HG03520 (cell line): ENCODE results near the gene TMUB2.
"Not testable (repeated sequence)": the region's sequence is repeated elsewhere in the genome, so short reads cannot be mapped to it uniquely, and the experiment has no call there.

Source experiments
- ATAC-seq: cut with Tn5 transposase; IDR thresholded peaks from one replicate; pipeline ENCODE4 v1.9.1; 2021; ENCODE audit warnings: mild to moderate bottlenecking, moderate library complexity; ENCODE audit not compliant: unreplicated experiment

The TMUB2 gene

DNA sequence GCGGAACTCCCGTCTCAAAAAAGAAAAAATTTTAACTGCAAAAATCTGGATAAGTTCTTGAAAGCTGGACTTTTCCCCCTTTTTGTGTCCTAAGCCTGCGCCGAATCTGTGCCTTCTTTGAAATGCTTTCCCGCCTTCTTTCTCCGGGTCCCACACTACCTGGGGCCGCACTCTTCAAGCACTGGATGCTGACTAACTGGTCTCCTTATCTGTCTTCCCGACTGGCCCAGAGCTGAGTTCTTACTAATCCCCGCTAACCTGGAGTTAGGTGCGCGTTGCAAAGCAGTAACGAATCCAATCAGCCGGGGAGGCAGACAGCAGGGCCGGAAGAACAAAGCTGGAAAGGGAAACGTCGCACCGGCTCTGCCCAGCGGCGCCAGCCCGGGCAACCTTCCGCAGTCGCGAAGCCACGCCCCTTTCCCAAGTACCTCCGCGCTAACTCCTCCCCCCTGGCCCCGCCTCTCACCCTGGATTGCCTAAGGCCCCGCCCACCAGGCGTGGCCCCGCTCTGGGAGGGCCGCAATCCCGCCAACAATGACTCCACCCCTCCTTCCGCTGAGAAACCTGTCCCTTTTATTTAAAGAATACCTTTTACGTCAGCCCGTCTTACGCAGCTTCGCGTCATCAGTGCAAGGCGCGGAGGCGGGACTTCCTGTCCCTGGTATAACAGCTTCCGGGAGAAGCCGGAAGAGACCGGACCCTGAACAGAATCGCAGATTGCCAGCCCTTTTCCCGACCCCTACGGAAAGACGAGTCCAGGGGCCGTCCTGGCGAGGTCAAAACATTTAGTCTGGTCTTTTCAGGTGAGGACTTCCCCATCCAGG is at the start of gene TMUB2:
Gene TMUB2 (plus strand): TSS at position 666 of the 824 bp plus-strand sequence. CDS start 737 bp downstream, outside the sequence.
- ATAC-seq = peak; percentile 74

DNA sequence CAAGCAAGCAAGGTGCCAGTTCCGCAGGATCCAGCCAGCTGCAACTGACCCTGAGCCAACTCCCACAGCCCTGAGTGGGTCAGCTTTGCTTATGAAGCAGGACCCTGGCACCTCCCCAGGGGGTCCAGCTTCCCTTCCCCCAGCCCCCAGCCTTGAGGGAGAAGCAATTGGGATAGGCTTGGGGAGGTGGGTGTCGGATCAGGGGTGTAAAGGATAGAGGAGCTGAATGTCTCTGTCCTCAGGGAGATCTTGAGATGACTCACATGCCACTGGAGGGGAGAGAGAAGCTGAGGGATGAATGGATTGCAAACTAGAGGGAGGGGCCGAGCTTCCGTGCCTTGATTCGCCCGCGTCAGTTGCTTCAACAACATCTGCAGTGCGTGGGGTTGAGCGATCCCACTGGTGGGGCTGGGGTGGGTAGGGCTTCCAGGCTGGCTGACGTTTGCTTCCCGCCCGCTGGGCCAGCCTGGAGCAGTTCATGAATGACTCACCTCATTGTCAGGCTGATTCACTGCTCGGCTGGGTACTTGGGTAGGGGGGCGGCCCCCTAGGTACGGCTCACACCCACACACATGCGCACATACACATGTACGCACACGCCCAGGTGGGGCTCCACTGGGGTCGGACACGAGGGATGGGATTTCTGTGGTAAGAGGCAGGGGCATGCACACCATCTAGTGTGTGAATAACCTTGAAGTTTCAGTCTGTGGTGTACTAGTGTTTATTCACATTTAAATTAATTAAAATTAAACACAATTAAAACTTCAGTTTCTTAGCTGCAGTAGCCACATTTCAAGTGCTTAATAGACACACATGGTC is 48.7 kb upstream of the TMUB2 start:
- ATAC-seq = no peak

DNA sequence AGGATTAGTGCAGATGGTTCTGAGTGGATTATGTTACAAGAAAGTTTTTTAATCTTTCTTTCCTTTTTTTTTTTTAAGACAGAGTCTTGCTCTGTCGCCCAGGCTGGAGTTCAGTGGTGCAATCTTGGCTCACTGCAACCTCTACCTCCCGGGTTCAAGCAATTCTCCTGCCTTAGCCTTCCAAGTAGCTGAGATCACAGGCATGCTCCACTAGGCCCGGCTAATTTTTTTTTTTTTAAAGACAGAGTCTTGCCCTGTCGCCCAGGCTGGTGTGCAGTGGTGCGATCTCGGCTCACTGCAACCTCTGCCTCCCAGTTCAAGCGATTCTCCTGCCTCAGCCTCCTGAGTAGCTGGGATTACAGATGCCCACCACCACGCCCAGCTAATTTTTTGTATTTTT is 42.9 kb upstream of the TMUB2 start:
- not testable (repeated sequence) for ATAC-seq

DNA sequence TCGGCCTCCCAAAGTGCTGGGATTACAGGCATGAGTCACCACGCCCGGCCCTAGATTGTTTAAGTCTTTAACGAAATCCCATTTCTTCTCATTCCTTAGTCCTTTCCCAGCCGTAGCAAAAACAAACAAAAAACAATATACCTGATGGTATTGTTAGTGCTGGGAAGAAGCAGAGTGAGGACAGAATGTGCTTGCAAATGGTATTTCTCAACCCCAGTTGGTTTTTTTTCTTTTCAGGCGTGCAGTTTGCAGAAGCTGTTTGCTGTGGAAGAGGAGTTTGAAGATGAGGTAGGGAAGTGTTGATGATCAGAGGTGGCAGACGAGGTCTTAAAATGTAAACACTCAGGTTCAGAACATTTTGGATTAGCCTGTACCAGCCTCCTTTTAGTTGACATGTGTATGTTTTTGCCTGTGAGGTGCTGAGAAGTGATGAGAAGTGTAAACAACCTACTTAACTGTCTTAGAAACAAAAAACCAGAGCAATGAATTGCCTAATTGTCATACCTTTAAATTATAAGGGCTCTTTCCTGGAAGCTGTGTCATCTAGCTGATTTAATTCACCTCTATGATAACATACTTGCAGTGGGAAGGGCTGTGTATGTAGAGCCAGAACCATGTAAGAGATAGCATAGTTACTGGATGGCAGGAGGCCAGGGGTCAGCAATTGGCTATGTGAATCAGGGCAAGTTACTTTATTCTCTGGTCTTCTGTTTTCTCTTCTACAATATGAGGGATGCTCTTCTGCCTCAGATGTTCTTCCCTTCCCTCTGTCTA is 41.6 kb upstream of the TMUB2 start:
- ATAC-seq = no peak

DNA sequence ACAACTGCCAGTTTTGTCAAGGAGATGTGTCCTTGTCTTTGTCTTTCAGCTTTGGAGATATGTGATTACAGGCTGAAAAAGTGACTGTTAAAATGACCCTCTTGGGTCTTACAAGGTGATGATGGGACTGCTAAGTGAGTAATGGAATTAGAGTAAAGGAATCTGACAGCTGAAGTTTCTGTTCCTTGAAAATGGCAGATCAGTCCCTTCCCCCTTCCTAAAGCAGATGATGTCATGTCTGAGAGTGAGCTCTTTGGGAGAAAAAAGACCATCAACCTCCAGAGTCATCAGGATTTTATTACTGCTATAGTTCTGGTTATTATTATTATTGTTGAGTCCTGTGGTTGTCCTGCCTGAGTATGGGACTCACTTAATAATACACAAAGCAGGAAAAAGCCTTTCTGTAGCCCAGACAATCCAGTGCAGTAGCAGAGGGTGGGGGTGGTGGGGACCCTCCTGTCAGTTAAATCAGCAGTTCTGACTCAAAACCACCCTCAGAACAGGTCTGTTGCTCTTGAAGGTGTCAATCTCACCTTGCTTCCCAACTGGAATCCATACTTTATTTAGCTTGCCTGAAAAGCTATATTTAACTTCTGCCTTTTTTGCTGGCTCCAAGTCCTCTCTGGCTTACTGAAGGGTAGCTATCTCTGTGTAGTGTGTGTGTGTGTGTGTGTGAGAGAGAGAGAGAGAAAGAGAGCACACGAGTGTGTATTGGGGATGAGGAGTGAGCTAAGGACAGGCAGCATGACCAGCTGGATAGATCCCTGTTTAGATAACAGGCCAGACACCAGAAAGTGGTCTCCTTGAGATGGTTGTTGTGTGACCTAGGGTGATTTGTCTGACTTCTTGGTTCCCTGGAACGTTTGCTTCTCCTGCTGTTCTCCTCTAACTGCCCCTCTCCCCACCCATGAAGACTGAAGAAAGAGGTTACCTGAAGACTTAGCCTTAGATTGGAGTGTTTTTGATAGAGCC is 40.1 kb upstream of the TMUB2 start:
- no peak for ATAC-seq

DNA sequence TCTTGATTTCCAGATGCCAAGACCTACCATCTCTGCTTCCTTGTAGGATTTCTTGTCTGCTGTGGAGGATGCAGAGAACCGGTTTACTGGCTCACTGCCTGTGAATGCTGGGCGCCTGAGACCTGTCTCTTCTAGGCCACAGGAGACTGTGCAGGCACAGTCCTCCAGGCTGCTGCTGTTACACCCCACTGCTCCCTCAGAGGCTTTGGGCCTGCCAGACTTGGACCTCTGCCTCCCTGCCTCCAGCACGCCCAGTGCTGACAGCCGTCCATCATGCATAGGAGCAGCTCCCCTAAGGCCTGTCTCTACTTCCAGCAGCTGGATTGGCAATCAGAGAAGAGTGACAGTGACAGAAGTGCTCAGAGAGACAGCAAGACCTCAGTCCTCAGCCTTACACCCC is 39.0 kb upstream of the TMUB2 start:
- ATAC-seq = no peak

DNA sequence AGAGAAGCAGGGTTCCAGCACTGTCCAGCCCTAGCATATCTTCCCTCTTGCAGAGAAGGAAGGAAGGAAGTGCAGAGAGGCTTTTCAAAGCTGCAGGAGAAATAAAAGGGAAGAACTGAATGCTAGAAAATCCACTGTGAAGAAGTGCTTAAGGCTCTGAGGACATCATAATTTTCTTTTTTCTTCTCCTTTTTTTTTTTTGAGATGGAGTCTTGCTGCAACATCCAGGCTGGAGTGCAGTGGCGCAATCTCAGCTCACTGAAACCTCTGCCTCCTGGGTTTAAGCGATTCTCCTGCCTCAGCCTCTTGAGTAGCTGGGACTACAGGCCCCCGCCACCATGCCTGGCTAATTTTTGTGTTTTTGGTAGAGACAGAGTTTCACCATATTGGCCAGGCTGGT is 37.7 kb upstream of the TMUB2 start:
- not testable (repeated sequence) for ATAC-seq

DNA sequence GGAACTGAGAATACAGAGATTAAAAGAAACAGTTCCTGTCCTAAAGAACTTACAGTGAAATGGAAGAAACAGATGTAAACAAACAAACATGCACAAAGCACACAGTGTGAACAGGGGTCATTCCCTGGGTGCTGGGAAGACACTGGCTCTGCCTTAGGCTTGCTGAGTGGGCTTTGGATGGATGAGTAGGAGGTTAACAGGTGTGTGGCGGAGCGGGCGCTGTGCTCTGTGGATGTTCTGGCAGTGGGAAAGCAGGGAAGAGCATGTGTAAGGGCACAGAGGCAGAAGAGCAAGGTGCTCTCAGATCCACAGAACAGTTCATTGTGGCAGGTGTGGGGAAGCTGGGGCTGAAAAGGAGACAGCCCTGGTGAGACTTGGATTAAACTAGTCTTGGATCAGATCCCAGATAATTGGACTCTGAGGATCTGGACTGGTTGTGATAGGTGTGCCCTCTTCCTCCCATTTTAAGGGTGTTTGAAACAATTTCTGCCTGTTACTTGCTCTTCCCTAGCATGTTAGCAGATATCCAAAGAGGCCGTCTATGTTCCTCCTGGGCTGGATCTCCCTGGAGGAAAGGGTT is 36.9 kb upstream of the TMUB2 start:
- no peak for ATAC-seq

DNA sequence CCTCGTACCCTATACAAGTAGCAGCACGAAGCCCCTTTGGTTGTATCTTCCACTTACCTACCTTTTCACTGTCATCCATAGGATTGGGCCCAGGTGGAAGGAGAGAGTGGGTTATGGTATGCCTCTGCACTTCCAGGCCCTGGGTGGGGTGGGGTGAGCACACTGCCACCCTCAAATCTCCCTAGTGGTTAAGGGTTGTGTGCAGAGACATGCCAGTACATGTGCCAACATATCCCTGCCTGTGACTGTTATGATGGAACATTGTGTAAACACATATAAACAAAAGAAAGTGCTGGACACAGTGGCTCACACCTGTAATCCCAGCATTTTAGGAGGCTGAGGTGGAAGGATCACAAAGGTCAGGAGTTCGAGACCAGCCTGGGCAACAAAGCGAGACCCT is 33.9 kb upstream of the TMUB2 start:
- ATAC-seq = no peak

DNA sequence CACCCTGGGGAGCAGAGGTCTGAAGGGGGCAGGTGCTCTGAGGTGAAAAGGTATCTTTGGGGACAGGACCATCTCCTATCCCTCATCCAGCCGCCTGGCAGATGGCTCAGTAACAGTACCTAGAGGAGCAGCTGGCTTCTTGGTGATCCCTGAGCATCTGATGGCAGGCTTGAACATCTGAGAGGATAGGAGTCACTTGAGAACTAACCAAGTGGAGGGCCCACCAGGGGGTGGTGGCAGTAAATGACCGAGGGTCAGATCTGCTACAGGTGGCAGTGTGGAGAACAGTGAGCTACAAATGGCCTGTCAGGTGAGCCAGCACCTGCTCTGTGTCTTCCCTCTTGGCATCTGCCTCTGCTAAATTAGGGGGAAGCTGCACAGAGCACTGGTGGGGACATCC is 31.3 kb upstream of the TMUB2 start:
- no peak for ATAC-seq

DNA sequence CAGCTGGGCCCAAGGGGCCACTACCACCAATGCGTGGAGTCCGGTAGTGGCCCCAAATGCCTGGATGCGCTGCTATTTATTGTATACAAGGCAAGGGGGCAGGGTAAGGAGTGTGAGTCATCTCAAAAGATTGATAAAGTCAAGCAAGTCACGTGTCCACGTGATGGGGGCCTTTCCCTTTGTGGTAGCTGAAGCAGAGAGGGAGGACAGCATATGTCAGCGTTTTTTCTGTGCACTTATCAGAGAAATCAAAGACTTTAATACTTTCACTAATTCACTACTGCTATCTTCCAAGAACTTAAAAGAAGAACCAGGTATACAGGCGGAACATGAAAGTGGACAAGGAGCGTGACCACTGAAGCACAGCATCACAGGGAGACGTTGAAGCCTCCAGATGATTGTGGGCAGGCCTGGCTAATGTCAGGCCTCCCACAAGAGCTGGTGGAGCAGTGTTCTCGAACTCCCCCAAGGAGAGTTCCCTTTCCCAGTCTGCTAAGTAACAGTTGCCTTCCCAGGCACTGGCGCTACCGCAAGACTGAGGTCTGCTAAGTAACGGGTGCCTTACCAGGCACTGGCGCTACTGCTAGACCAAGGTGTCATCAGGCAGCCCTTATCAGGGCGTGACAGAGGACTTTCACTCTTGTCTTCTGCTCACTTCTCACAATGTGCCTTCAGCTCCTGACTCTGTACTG is 27.1 kb upstream of the TMUB2 start:
- no peak for ATAC-seq

DNA sequence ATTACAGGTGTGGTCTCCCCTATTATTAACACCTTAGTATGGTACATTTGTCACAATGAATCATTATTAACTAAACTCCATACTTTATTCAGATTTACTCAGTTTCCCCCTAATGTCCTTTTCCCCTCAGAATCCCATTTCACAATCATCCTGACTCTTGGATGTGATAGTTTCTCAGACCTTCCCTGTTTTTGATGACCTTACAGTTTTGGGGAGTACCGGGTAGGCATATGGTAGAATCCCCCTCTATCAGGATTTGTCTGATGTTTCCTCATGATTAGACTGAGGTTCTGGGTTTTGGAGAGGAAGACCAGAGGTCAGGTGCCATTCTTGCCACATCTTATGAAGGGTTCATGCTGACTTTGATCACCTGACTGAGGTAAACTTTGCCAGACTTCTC is 22.3 kb upstream of the TMUB2 start:
- no peak for ATAC-seq

DNA sequence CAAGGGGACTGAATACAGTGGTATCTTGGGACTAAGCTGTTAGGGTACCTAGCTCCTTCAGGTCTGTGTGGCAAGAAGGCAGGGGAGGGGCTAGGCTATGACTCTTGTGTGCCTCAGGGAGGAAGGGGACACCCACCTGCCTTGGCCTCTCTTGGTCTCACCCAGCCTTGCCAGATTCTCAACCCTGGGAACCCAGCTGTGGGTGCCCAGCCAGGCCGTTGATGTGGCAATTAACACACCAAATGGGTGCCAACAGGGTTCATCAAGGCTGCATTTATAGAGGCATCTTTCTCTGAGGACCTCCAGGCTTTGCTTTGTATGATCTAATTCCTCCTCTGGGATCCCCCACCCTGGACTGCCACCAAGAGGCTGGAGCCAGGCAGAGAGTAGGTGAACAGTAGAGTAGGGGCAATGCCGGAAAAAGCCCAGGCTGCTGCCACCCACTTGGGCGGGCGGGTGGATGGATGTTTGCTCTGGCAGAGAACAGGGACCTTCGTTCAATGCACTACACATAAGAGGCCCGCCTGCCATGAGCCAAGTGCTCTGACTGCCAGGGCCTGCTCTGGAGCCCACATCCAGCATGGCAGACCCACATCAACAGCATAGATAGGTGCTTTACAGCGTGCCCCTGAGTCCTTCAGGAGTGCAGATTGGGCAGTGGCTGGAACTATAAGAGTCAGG is 19.5 kb upstream of the TMUB2 start:
- ATAC-seq = no peak

DNA sequence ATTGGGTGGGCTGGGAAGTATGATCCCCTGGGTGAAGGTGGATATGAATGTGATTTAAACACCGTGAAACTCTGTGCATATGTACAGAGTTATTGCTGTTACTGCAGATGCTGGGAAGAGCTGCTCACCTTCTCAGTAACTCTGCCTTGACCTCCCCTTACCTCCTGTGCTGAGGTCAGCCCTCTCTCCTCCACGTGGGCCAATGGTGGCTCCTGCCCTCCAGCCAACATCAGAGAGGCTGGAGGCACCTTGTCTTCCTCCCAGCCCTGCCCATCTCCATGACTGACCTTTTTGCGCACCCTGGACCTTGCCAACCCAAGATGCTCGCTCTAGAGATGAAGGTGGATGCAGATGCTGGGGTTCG is 16.7 kb upstream of the TMUB2 start:
- ATAC-seq = no peak

DNA sequence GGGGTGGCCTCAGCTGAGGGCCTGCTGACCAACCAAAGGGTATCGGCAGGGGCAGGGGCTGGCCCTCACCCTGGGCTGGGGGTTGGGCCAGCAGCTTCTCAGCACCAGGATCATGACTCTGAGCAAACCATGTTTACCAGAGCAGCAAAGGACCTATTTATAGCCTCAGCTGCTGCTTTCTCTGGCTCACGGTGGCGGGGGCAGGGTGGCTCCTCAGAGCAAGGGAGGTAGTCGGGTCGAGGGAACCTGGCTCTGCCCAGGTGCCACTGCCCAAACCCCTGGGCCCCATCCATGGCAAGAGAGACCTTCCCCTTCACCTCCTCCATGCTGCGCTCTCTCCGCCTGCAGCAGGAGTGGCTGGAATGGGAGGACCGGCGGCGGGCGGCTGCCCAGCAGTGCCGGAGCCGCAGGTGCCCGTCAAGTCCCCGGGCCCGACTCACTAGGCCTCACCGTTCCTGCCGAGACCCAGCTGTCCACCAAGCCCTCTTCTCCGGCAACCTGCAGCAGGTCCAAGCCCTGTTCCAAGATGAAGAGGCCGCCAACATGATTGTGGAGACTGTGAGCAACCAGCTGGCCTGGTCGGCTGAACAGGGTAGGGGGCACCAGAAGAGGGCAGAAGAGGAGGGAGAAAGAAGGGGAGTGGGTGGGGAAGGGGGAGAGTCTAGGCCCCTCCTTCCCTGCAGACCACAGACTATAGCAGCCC is 16.1 kb upstream of the TMUB2 start, which contains the start of gene ASB16:
Gene ASB16 (plus strand): TSS at position 206 of the 703 bp plus-strand sequence. CDS start 86 bp downstream, at position 292.
- ATAC-seq = no peak

DNA sequence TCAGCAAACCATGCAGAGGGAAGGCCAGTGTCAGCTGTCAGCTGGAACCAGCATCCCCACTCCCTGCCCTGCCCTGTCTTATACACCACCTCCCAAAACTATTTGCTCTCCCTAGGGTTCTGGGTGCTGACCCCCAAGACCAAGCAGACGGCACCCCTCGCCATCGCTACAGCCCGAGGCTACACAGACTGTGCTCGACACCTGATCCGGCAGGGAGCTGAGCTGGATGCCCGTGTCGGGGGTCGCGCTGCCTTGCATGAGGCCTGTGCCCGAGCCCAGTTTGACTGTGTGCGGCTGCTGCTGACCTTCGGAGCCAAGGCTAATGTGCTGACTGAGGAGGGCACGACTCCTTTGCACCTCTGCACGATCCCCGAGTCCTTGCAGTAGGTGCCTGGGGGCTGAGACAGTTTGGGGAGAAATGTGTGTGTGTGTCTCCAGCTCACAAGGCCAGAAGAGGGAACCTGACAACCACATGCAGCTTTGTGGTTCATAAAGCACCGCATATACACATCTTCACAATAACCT is 14.8 kb upstream of the TMUB2 start:
- ATAC-seq = no peak

DNA sequence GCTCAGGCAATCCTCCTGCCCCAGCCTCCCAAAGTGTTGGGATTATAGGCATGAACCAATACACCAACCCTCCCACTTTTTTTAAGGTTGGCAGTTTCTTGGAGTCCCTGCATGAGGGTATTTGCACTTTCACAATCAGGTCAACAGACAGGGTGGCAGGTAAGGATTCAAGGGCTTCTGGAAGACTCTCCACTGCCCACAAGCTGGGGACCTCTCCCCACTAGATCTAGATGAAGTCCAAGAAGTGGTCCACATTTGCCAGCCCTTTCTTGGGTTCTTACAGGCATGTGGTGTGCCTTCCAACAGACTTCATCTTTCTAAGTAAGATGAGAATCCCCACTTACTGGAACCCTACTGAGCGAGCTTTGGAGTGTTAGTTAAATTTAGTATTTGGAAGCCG is 12.3 kb upstream of the TMUB2 start:
- no peak for ATAC-seq

DNA sequence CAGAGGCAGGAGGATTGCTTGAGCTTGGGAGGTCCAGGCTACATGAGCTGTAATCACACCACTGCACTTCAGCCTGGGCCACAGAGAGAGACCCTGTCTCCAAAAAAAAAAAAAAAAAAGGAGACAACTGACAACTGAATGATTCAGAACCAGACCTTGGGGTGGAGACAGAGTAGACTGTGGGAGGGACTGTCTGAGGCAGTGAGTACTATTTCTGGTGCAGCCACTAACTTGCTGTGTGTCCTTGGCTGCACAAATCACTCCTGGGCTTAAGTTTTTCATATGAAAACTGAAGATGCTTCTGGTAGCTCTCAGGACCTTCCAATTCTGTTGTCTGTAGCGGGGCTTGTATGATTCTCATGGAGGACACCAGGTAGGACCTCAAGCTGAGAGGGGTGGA is 10.5 kb upstream of the TMUB2 start:
- no peak for ATAC-seq
